K562 (cell line): ENCODE measurements around the gene CEP44. TPM values are rescaled to one million over a fixed set of nuclear protein-coding genes. Genes with fewer than 3 reads are reported as not detected.

Source experiments
- CCAR2 ChIP-seq: fragments of 200-400 bp; formaldehyde crosslinking; IDR thresholded peaks from 2 replicates; pipeline ENCODE4 v1.6.1; 2017; ENCODE audit warnings: mild to moderate bottlenecking, low read depth, low read length
- EP400 ChIP-seq: fragments of 450-650 bp; IDR thresholded peaks from 2 replicates; pipeline ENCODE4 v1.6.1; 2017; ENCODE audit warnings: antibody characterized with exemption, mild to moderate bottlenecking, moderate library complexity
- ETV6 ChIP-seq, 3 experiments: fragments of 150-350 bp in 1 of 3; sonication (generic) in 1 of 3; formaldehyde crosslinking in 1 of 3; IDR thresholded peaks; 2 replicates each; pipeline versions ENCODE4 v1.6.1 to v1.8.0; 2014 to 2022; ENCODE audit warnings: borderline replicate concordance in 2 of 3, low read depth in 2 of 3, antibody characterized with exemption in 1 of 3, low read length in 1 of 3, mild to moderate bottlenecking in 1 of 3, missing genetic modification reagents in 1 of 3
- GABPB2 ChIP-seq: fragments of 250-450 bp; sonication (Bioruptor Pico); conservative IDR thresholded peaks from 2 replicates; pipeline ENCODE4 v1.5.1; 2021; ENCODE audit warnings: mild to moderate bottlenecking
- NFRKB ChIP-seq: fragments of 450-650 bp; IDR thresholded peaks from 2 replicates; pipeline ENCODE4 v1.6.1; 2016; ENCODE audit warnings: low read depth
- NONO ChIP-seq, 2 experiments: fragments of 200-400 bp in 1 of 2; fragments of 450-650 bp in 1 of 2; formaldehyde crosslinking in 1 of 2; IDR thresholded peaks; 2 replicates each; pipeline ENCODE4 v1.6.1; 2017; ENCODE audit warnings: low read depth in 2 of 2, mild to moderate bottlenecking in 2 of 2, moderate library complexity in 2 of 2, low read length in 1 of 2
- PPARD ChIP-seq: fragments of 250-450 bp; sonication (Bioruptor Pico); IDR thresholded peaks from 2 replicates; pipeline ENCODE4 v1.8.0; 2022; ENCODE audit warnings: inconsistent platforms, mild to moderate bottlenecking, moderate library complexity
- PRMT5 ChIP-seq: sonication (generic); formaldehyde crosslinking; IDR thresholded peaks from 2 replicates; pipeline ENCODE4 v1.5.0; 2020; ENCODE audit warnings: missing genetic modification reagents
- SIN3A ChIP-seq, 2 experiments: fragments of 150-350 bp in 1 of 2; IDR thresholded peaks; 2 replicates each; pipeline ENCODE4 v1.6.1; 2011 to 2016; ENCODE audit warnings: borderline replicate concordance in 2 of 2, low read depth in 2 of 2, low read length in 2 of 2, mild to moderate bottlenecking in 2 of 2, moderate library complexity in 2 of 2; ENCODE audit not compliant: control insufficient read depth in 1 of 2
- SOX6 ChIP-seq: fragments of 450-650 bp; IDR thresholded peaks from 2 replicates; pipeline ENCODE4 v1.6.1; 2014; ENCODE audit warnings: mild to moderate bottlenecking
- ZBTB40 ChIP-seq, 2 experiments: fragments of 450-650 bp in 1 of 2; sonication (generic) in 1 of 2; formaldehyde crosslinking in 1 of 2; IDR thresholded peaks; 2 replicates each; pipeline versions ENCODE4 v1.7.1 to v1.9.0; 2016 to 2022; ENCODE audit warnings: inconsistent platforms in 1 of 2, mild to moderate bottlenecking in 1 of 2, missing genetic modification reagents in 1 of 2
- ZNF140 ChIP-seq: fragments of 250-450 bp; sonication (Bioruptor Pico); IDR thresholded peaks from 2 replicates; pipeline ENCODE4 v1.8.0; 2021; ENCODE audit warnings: moderate library complexity, mild to moderate bottlenecking, inconsistent platforms
- ZNF518B ChIP-seq: fragments of 250-450 bp; sonication (Bioruptor Pico); IDR thresholded peaks from 2 replicates; pipeline ENCODE4 v1.5.0; 2021; ENCODE audit warnings: mild to moderate bottlenecking, moderate library complexity
- polyA plus RNA-seq, 8 experiments: library from polyadenylated mRNA; depleted of rRNA in 4 of 8; stranded (reverse) in 5 of 8; unstranded in 3 of 8; fragments of >200 nt; fragmentation: Nextera tagmentation in 2 of 8; fragmentation: Illumina TruSeq in 1 of 8; extraction: Ambion mirVana in 2 of 8; extraction: Trizol in 1 of 8; gene quantifications; 2 replicates each; pipeline versions ENCODE4 v1.2.1 to v1.2.3, GENCODE V29; 2011 to 2014; ENCODE audit warnings: inconsistent platforms in 1 of 8, missing spikeins in 1 of 8
- total RNA-seq, 7 experiments: library from RNA; depleted of rRNA in 6 of 7; stranded (reverse); fragments of >200 nt in 6 of 7; fragmentation: Illumina TruSeq in 2 of 7; extraction: Trizol in 2 of 7; gene quantifications; 2 replicates each; pipeline versions ENCODE4 v1.2.1 to v1.2.3, GENCODE V29; 2011 to 2021; ENCODE audit warnings: low replicate concordance in 1 of 7

CEP44 gene
- total and polyA plus RNA-seq, 9 of the 15 experiments (the other 6 are each of a cell fraction or from before 2014, with no cell fraction given): 19.6 to 45.0 (median 24.4) TPM

- TF ChIP-seq ZBTB40 (IDR thresholded peaks at IDR 0.05) (peak; percentile 95), ZBTB40 (CRISPR knock-in tag; IDR thresholded peaks at IDR 0.05) (no peak), SOX6 (peak; percentile 84), ETV6 (IDR thresholded peaks at IDR 0.05; ENCODE audit: borderline replicate concordance in 1 of 2, low read depth in 2 of 2, low read length in 1 of 2) (no peak), ETV6 (CRISPR knock-in tag; IDR thresholded peaks at IDR 0.05; ENCODE audit: borderline replicate concordance) (no peak), NFRKB (peak; percentile 95), SIN3A (IDR thresholded peaks at IDR 0.05; ENCODE audit: borderline replicate concordance in 2 of 2, control insufficient read depth in 1 of 2, low read depth in 2 of 2, low read length in 2 of 2) (peak in 1 of 2 experiments; percentile 40; a peak in 1 of 4 replicates), PRMT5 (no peak), GABPB2 (CRISPR knock-in tag) (no peak), EP400 (peak; percentile 99), CCAR2 (no peak), ZNF518B (CRISPR knock-in tag) (no peak), ZNF140 (CRISPR knock-in tag) (no peak), NONO (IDR thresholded peaks at IDR 0.05; ENCODE audit: low read depth in 2 of 2, low read length in 1 of 2) (no peak), PPARD (no peak)
Observed at GRCh38 chr4:174283507-174284471, at the start of gene CEP44, which contains the start of gene FBXO8 (continued).
